HTR-8/SVneo (cell line): ENCODE data around the gene ESPNL.

Experiments used
- DNase-seq: peaks from one replicate; pipeline ENCODE4 v3.0.0; 2011; ENCODE audit warnings: low spot score, mixed read lengths; ENCODE audit not compliant: insufficient read length
- FAIRE-seq: peaks from 2 replicates; lab custom pipeline; 2011; peaks lifted over from hg19 to GRCh38; lab: Jason Lieb, UNC

Gene ESPNL

GRCh38 chr2:238154570-238154969, 54.4 kb downstream of the ESPNL start:
- FAIRE-seq = no peak
- DNase-seq = no peak

GRCh38 chr2:238155051-238155760, 55.1 kb downstream of the ESPNL start:
- FAIRE-seq (no peak), DNase-seq (no peak)

- FAIRE-seq (no peak), DNase-seq (no peak)
Observed at GRCh38 chr2:238155761-238156694, 55.9 kb downstream of the ESPNL start.

- DNase-seq = no peak
- FAIRE-seq = no peak
Observed at GRCh38 chr2:238157506-238158017, 57.4 kb downstream of the ESPNL start.

- DNase-seq (no peak), FAIRE-seq (no peak)
Observed at GRCh38 chr2:238158018-238158508, 57.9 kb downstream of the ESPNL start.

GRCh38 chr2:238158509-238159070, 58.5 kb downstream of the ESPNL start, which contains the start of gene ERFE:
TSS of gene ERFE (plus strand) at chr2:238158970. CDS start at chr2:238159008, 38 bp downstream.
- peak; percentile 69 for DNase-seq
- FAIRE-seq = no peak

- DNase-seq = no peak
- no peak for FAIRE-seq
Observed at GRCh38 chr2:238159071-238159539, 59.0 kb downstream of the ESPNL start.

GRCh38 chr2:238159661-238160205, 59.6 kb downstream of the ESPNL start:
- DNase-seq = no peak

GRCh38 chr2:238160206-238161129, 60.3 kb downstream of the ESPNL start:
- no peak for FAIRE-seq
- no peak for DNase-seq

More at GRCh38 chr2:238159661-238160205, 59.6 kb downstream of the ESPNL start:
- no peak for FAIRE-seq

GRCh38 chr2:238161291-238162051, 61.3 kb downstream of the ESPNL start:
- FAIRE-seq (no peak), DNase-seq (no peak)

GRCh38 chr2:238162251-238162845, 62.2 kb downstream of the ESPNL start:
- no peak for FAIRE-seq
- DNase-seq = no peak

- DNase-seq = no peak
- FAIRE-seq = no peak
Observed at GRCh38 chr2:238162846-238163441, 62.8 kb downstream of the ESPNL start.

- DNase-seq (no peak), FAIRE-seq (no peak)
Observed at GRCh38 chr2:238163481-238164198, 63.5 kb downstream of the ESPNL start.

GRCh38 chr2:238164906-238165287, 64.8 kb downstream of the ESPNL start:
- no peak for FAIRE-seq
- DNase-seq = no peak

- no peak for FAIRE-seq
- DNase-seq = no peak
Observed at GRCh38 chr2:238165288-238165921, 65.3 kb downstream of the ESPNL start.
